Measurements from ENCODE around the gene DMD. TPM values are rescaled to one million over a fixed set of nuclear protein-coding genes. Genes with fewer than 3 reads are reported as not detected.

DMD gene
- total and polyA plus RNA-seq, 2 donors from 2014 or later: 4.2 to 17.9 TPM

GRCh38 chrX:31376408-31377022, 1834.8 kb downstream of the DMD start:
- DNase-seq (no peak), FAIRE-seq (no peak)
- no peaks in the 10 kb centered on the region for H3K27me3 ChIP-seq (ENCODE audit: control insufficient read depth, insufficient read depth, low read length)
- H3K9ac ChIP-seq (ENCODE audit: low read length in 3 of 3): no peak overlapping the region
- no peaks in the 10 kb centered on the region for H3K9me3 ChIP-seq (ENCODE audit: control insufficient read depth in 2 of 3, insufficient read depth in 1 of 3, low read length in 3 of 3)
- no peaks in the 10 kb centered on the region for H3K36me3 ChIP-seq (ENCODE audit: control insufficient read depth in 2 of 3, insufficient read depth in 3 of 3, low read length in 3 of 3)
- H3K4me1 ChIP-seq (ENCODE audit: control insufficient read depth in 2 of 3, insufficient read depth in 2 of 3, low read depth in 1 of 3, low read length in 3 of 3): no peaks in the 10 kb centered on the region
- no peak overlapping the region for H3K4me3 ChIP-seq (ENCODE audit: low read length in 3 of 3)
- H3K27ac ChIP-seq (ENCODE audit: low read depth in 2 of 2, low read length in 2 of 2): no peak overlapping the region
- TF ChIP-seq CTCF (IDR thresholded peaks at IDR 0.05; ENCODE audit: borderline replicate concordance, extremely low read depth, insufficient read depth): no peak
- intact Hi-C loops (cut with DNase I): no loop called here

GRCh38 chrX:31374786-31375185, 1836.6 kb downstream of the DMD start:
- Histone ChIP-seq H3K27ac (ENCODE audit: low read depth in 2 of 2, low read length in 2 of 2) (no peak overlapping the region), H3K4me1 (ENCODE audit: control insufficient read depth in 2 of 3, insufficient read depth in 2 of 3, low read depth in 1 of 3, low read length in 3 of 3) (no peaks in the 10 kb centered on the region), H3K4me3 (ENCODE audit: low read length in 3 of 3) (no peak overlapping the region), H3K9ac (ENCODE audit: low read length in 3 of 3) (no peak overlapping the region), H3K27me3 (ENCODE audit: control insufficient read depth, insufficient read depth, low read length) (no peaks in the 10 kb centered on the region), H3K36me3 (ENCODE audit: control insufficient read depth in 2 of 3, insufficient read depth in 3 of 3, low read length in 3 of 3) (no peaks in the 10 kb centered on the region), H3K9me3 (ENCODE audit: control insufficient read depth in 2 of 3, insufficient read depth in 1 of 3, low read length in 3 of 3) (no peaks in the 10 kb centered on the region)
- intact Hi-C loops (cut with DNase I): no loop called here
- no peak for FAIRE-seq
- no peak for DNase-seq
- no peak for TF ChIP-seq CTCF (IDR thresholded peaks at IDR 0.05; ENCODE audit: borderline replicate concordance, extremely low read depth, insufficient read depth)

GRCh38 chrX:31371956-31372355, 1839.4 kb downstream of the DMD start:
- H3K4me3 ChIP-seq (ENCODE audit: low read length in 3 of 3): no peak overlapping the region
- no peak overlapping the region for H3K9ac ChIP-seq (ENCODE audit: low read length in 3 of 3)
- no peaks in the 10 kb centered on the region for H3K27me3 ChIP-seq (ENCODE audit: control insufficient read depth, insufficient read depth, low read length)
- FAIRE-seq: no peak
- TF ChIP-seq CTCF (IDR thresholded peaks at IDR 0.05; ENCODE audit: borderline replicate concordance, extremely low read depth, insufficient read depth): no peak
- H3K27ac ChIP-seq (ENCODE audit: low read depth in 2 of 2, low read length in 2 of 2): no peak overlapping the region
- no peaks in the 10 kb centered on the region for H3K4me1 ChIP-seq (ENCODE audit: control insufficient read depth in 2 of 3, insufficient read depth in 2 of 3, low read depth in 1 of 3, low read length in 3 of 3)
- no peak for DNase-seq
- intact Hi-C loops (cut with DNase I): no loop called here
- no peaks in the 10 kb centered on the region for H3K9me3 ChIP-seq (ENCODE audit: control insufficient read depth in 2 of 3, insufficient read depth in 1 of 3, low read length in 3 of 3)
- H3K36me3 ChIP-seq (ENCODE audit: control insufficient read depth in 2 of 3, insufficient read depth in 3 of 3, low read length in 3 of 3): no peaks in the 10 kb centered on the region

- Histone ChIP-seq H3K27ac (ENCODE audit: low read depth in 2 of 2, low read length in 2 of 2) (no peak overlapping the region), H3K9ac (ENCODE audit: low read length in 3 of 3) (no peak overlapping the region), H3K4me3 (ENCODE audit: low read length in 3 of 3) (no peak overlapping the region), H3K27me3 (ENCODE audit: control insufficient read depth, insufficient read depth, low read length) (no peaks in the 10 kb centered on the region), H3K4me1 (ENCODE audit: control insufficient read depth in 2 of 3, insufficient read depth in 2 of 3, low read depth in 1 of 3, low read length in 3 of 3) (no peaks in the 10 kb centered on the region), H3K36me3 (ENCODE audit: control insufficient read depth in 2 of 3, insufficient read depth in 3 of 3, low read length in 3 of 3) (no peaks in the 10 kb centered on the region), H3K9me3 (ENCODE audit: control insufficient read depth in 2 of 3, insufficient read depth in 1 of 3, low read length in 3 of 3) (no peaks in the 10 kb centered on the region)
- DNase-seq: no peak
- TF ChIP-seq CTCF (IDR thresholded peaks at IDR 0.05; ENCODE audit: borderline replicate concordance, extremely low read depth, insufficient read depth): no peak
- FAIRE-seq: no peak
- intact Hi-C loops (cut with DNase I): no loop called here
Observed at GRCh38 chrX:31367816-31368215, 1843.5 kb downstream of the DMD start.

All from kidney (tissue), 14 donors.